GM12878 (cell line): ENCODE measurements around the gene SLMAP. TPM values are rescaled to one million over a fixed set of nuclear protein-coding genes. Genes with fewer than 3 reads are reported as not detected.

Experiments
- ATAC-seq: fragments of 200-7000 bp; cut with Tn5 transposase; 3 replicates; pipeline ENCODE4 v1.9.1; 2020; ENCODE audit warnings: mild to moderate bottlenecking, moderate library complexity
- BruUV-seq: library from RNA; stranded (reverse); fragments of 400-500 nt; replicated peaks from 2 replicates; lab custom pipeline; 2021; lab: Mats Ljungman, UMichigan
- CTCF ChIA-PET: fragments of 300-600 bp; sonication (Branson Sonifier 250); formaldehyde crosslinking; extraction: SDS; loops from one replicate; lab custom pipeline; 2021; ENCODE audit warnings: inconsistent platforms; lab: Yijun Ruan, JAX
- POLR2A ChIA-PET: fragments of 350-600 bp; formaldehyde crosslinking; extraction: SDS; loops from one replicate; lab custom pipeline; 2021; ENCODE audit warnings: inconsistent platforms; lab: Charles Lee
- RAD21 ChIA-PET: fragments of 300-600 bp; sonication (Branson Sonifier 250); formaldehyde crosslinking; loops from one replicate; lab custom pipeline; 2023; ENCODE audit warnings: antibody characterized with exemption; ENCODE audit not compliant: unreplicated experiment; lab: Charles Lee
- SMC1A ChIA-PET: fragments of 300-600 bp; sonication (Branson Sonifier 250); formaldehyde crosslinking; loops from one replicate; lab custom pipeline; 2023; ENCODE audit not compliant: unreplicated experiment, uncharacterized antibody; lab: Charles Lee
- DNase-seq: peaks from one replicate; pipeline ENCODE4 v3.0.0-alpha.2; 2011; ENCODE audit warnings: low read depth, low spot score
- FAIRE-seq: peaks from 3 replicates; lab custom pipeline; 2011; peaks lifted over from hg19 to GRCh38; lab: Jason Lieb, UNC
- H2AFZ ChIP-seq: 2 replicates; pipeline ENCODE4 v1.6.0; 2011; ENCODE audit warnings: low read depth, low read length, control low read depth; ENCODE audit not compliant: control insufficient read depth
- H3K27ac ChIP-seq: 2 replicates; pipeline ENCODE4 v1.5.1; 2011; ENCODE audit warnings: control low read depth; ENCODE audit not compliant: control insufficient read depth, insufficient read depth
- H3K27me3 ChIP-seq, 2 experiments: replicated peaks in 1 of 2; 2 replicates each; pipeline versions ENCODE4 v1.6.0 to v1.6.1; 2011; ENCODE audit warnings: low read length in 1 of 2; ENCODE audit not compliant: control insufficient read depth in 2 of 2, insufficient read depth in 2 of 2
- H3K36me3 ChIP-seq, 2 experiments: 2 replicates each; pipeline ENCODE4 v1.5.1; 2011; ENCODE audit warnings: low read length in 1 of 2; ENCODE audit not compliant: control insufficient read depth in 2 of 2, insufficient read depth in 2 of 2
- H3K4me1 ChIP-seq: 2 replicates; pipeline ENCODE4 v1.6.1; 2011; ENCODE audit warnings: mild to moderate bottlenecking, low read length, moderate library complexity, mixed read lengths; ENCODE audit not compliant: control insufficient read depth, insufficient read depth
- H3K4me2 ChIP-seq: 2 replicates; pipeline ENCODE4 v1.6.0; 2011; ENCODE audit warnings: control low read depth; ENCODE audit not compliant: control insufficient read depth, insufficient read depth
- H3K4me3 ChIP-seq: fragments of 200-600 bp; sonication (generic); 2 replicates; pipeline ENCODE4 v1.5.1; 2016
- H3K79me2 ChIP-seq: 2 replicates; pipeline ENCODE4 v1.6.0; 2011; ENCODE audit warnings: low read length; ENCODE audit not compliant: control insufficient read depth, insufficient read depth
- H3K9ac ChIP-seq: 2 replicates; pipeline ENCODE4 v1.8.0; 2011; ENCODE audit warnings: low read length, control low read depth, mixed read lengths; ENCODE audit not compliant: control insufficient read depth, insufficient read depth
- H3K9me3 ChIP-seq: replicated peaks from 3 replicates; pipeline ENCODE4 v1.5.1; 2011; ENCODE audit warnings: mild to moderate bottlenecking, low read length; ENCODE audit not compliant: control insufficient read depth, insufficient read depth
- H4K20me1 ChIP-seq: 2 replicates; pipeline ENCODE4 v1.6.0; 2011; ENCODE audit not compliant: control insufficient read depth, insufficient read depth
- ATF3 ChIP-seq: IDR thresholded peaks from 2 replicates; pipeline ENCODE4 v1.6.1; 2011; ENCODE audit warnings: low read depth, mild to moderate bottlenecking, low read length, moderate library complexity, borderline replicate concordance; ENCODE audit errors: extremely low read depth
- CBX5 ChIP-seq: sonication (generic); IDR thresholded peaks from 2 replicates; pipeline ENCODE4 v1.6.1; 2016; ENCODE audit warnings: low read depth, moderate library complexity, mild to moderate bottlenecking, inconsistent platforms
- CREB1 ChIP-seq: IDR thresholded peaks from 2 replicates; pipeline ENCODE4 v1.6.1; 2012; ENCODE audit warnings: low read depth, mild to moderate bottlenecking, inconsistent platforms
- EED ChIP-seq: sonication (generic); IDR thresholded peaks from 2 replicates; pipeline ENCODE4 v1.6.1; 2016; ENCODE audit warnings: antibody characterized with exemption, low read depth
- ELK1 ChIP-seq: IDR thresholded peaks from 2 replicates; pipeline ENCODE4 v1.6.1; 2012; ENCODE audit warnings: low read depth, low read length, improper control_type of control experiment
- FOXM1 ChIP-seq: IDR thresholded peaks from 2 replicates; pipeline ENCODE4 v1.6.1; 2012; ENCODE audit warnings: low read depth, mild to moderate bottlenecking, inconsistent platforms, low read length, moderate library complexity
- HCFC1 ChIP-seq: fragments of 150-350 bp; IDR thresholded peaks from 2 replicates; pipeline ENCODE4 v1.6.1; 2014; ENCODE audit warnings: low read length
- HSF1 ChIP-seq: fragments of 150-350 bp; IDR thresholded peaks from 2 replicates; pipeline ENCODE4 v1.6.1; 2014; ENCODE audit warnings: mild to moderate bottlenecking, low read depth, low read length
- RELA ChIP-seq: fragments of 450-650 bp; IDR thresholded peaks from 2 replicates; pipeline ENCODE4 v1.8.0; 2014; ENCODE audit warnings: borderline replicate concordance; ENCODE audit not compliant: partially characterized antibody
- TCF12 ChIP-seq: IDR thresholded peaks from 2 replicates; pipeline ENCODE4 v1.6.1; 2011; ENCODE audit warnings: low read depth, mild to moderate bottlenecking, low read length
- YBX1 ChIP-seq: fragments of 450-650 bp; IDR thresholded peaks from 2 replicates; pipeline ENCODE4 v1.6.1; 2016; ENCODE audit warnings: antibody characterized with exemption
- ZBTB4 ChIP-seq: fragments of 450-650 bp; formaldehyde crosslinking; IDR thresholded peaks from 2 replicates; pipeline ENCODE4 v1.4.0; 2022; ENCODE audit warnings: mild to moderate bottlenecking, moderate library complexity
- ZBTB40 ChIP-seq: fragments of 450-650 bp; IDR thresholded peaks from 2 replicates; pipeline ENCODE4 v1.6.1; 2016; ENCODE audit warnings: mild to moderate bottlenecking, moderate library complexity, borderline replicate concordance
- WGBS: methylation state at CpG from one replicate; pipeline ENCODE4 v1.1.6; 2016; ENCODE audit warnings: low lambda C conversion rate; ENCODE audit not compliant: insufficient replicate concordance, insufficient coverage; ENCODE audit errors: missing lambda C conversion rate; 5-methylcytosine and 5-hydroxymethylcytosine counted together
- in situ Hi-C: fragments of 300-500 bp; cut with MboI; formaldehyde crosslinking; loops from 9 replicates; pipeline ENCODE4 v1.14.3; 2018; ENCODE audit warnings: mixed read lengths
- intact Hi-C: fragments of 100-400 bp; cut with micrococcal nuclease; formaldehyde crosslinking; loops from one replicate; pipeline ENCODE4 v1.14.2; 2022; ENCODE audit not compliant: unreplicated experiment
- polyA plus RNA-seq, 11 experiments: library from polyadenylated mRNA; depleted of rRNA in 4 of 11; unstranded in 6 of 11; stranded (reverse) in 5 of 11; fragments of >200 nt; fragmentation: Nextera tagmentation in 4 of 11; fragmentation: Illumina TruSeq in 1 of 11; extraction: Ambion mirVana in 4 of 11; extraction: Trizol in 1 of 11; gene quantifications; 1 replicate in 1 of 11; 2 replicates in 10 of 11; pipeline versions ENCODE4 v1.2.1 to v1.2.3, GENCODE V29; 2011 to 2016; ENCODE audit warnings: inconsistent platforms in 2 of 11, missing spikeins in 2 of 11, low read depth in 1 of 11
- total RNA-seq, 4 experiments: library from RNA; depleted of rRNA in 3 of 4; stranded (reverse); fragments of >200 nt in 3 of 4; fragmentation: Illumina TruSeq in 1 of 4; extraction: Trizol in 1 of 4; gene quantifications; 2 replicates each; pipeline versions ENCODE4 v1.2.1 to v1.2.3, GENCODE V29; 2013 to 2021

The SLMAP gene
- total and polyA plus RNA-seq, 10 of the 15 experiments (the other 5 are each of a cell fraction or from before 2014, with no cell fraction given), result 8.3 to 43.8 (median 26.4) TPM

- no peak for TF ChIP-seq FOXM1
- TF ChIP-seq HCFC1, result no peak
- no peak for TF ChIP-seq ELK1
These were observed 16.1 kb upstream of the SLMAP start (continued) for GRCh38 chr3:57740027-57740426.

GRCh38 chr3:57743496-57743895 lies 12.6 kb upstream of the SLMAP start:
- no peak overlapping the region for H3K4me2 ChIP-seq
- H3K9me3 ChIP-seq, result no peaks in the 10 kb centered on the region
- in situ Hi-C loops, result no loop called here
- ChIA-PET CTCF (interaction anchor here (1.6 kb wide), 1 partner anchor 12 kb away, joined by 7 read pairs; the partner anchor contains the start of gene SLMAP), POLR2A (no interaction called here), SMC1A (interaction anchor here (0.9 to 1.0 kb wide), 2 partner anchors 24 to 82 kb away, joined by 3 read pairs; no protein-coding TSS in a partner anchor), RAD21 (no interaction called here)
- no peaks in the 10 kb centered on the region for H3K27me3 ChIP-seq
- no TSS peak for BruUV-seq
- H3K4me1 ChIP-seq, result no peaks in the 10 kb centered on the region
- FAIRE-seq (no peak), DNase-seq (no peak), ATAC-seq (no peak)
- H3K27ac ChIP-seq, result no peak overlapping the region
- H3K79me2 ChIP-seq, result no peaks in the 10 kb centered on the region
- WGBS, result 0% methylated on average over 1 of the region's 1 CpG
- intact Hi-C loops, result no loop called here
- no peak overlapping the region for H3K9ac ChIP-seq
- no peaks in the 10 kb centered on the region for H4K20me1 ChIP-seq
- no peaks in the 10 kb centered on the region for H3K36me3 ChIP-seq
- H2AFZ ChIP-seq, result no peak overlapping the region
- no peak overlapping the region for H3K4me3 ChIP-seq
- TF ChIP-seq EED, result no peak
- no peak for TF ChIP-seq RELA
- no peak for TF ChIP-seq TCF12
- no peak for TF ChIP-seq CBX5
- no peak for TF ChIP-seq HSF1
- no peak for TF ChIP-seq YBX1
- no peak for TF ChIP-seq CREB1
- TF ChIP-seq ZBTB4 (CRISPR knock-in tag), result no peak
- TF ChIP-seq ZBTB40, result no peak
- TF ChIP-seq ATF3, result no peak
